Sigmoid colon (tissue), 4 donors: ENCODE measurements around the gene CDPF1.

Source experiments
- CTCF ChIP-seq, 4 experiments: fragments of 450-650 bp in 3 of 4; fragments of 200-600 bp in 1 of 4; IDR thresholded peaks; one replicate each; pipeline ENCODE4 v1.5.1; 2016 to 2019; ENCODE audit warnings: antibody characterized with exemption in 4 of 4, mild to moderate bottlenecking in 3 of 4, moderate library complexity in 2 of 4
- EP300 ChIP-seq, 4 donors: sonication (generic); formaldehyde crosslinking; IDR thresholded peaks; one replicate each; pipeline ENCODE4 v1.6.1; 2017; ENCODE audit warnings: antibody characterized with exemption in 4 of 4
- POLR2A ChIP-seq, 2 donors: fragments of 450-650 bp; IDR thresholded peaks; one replicate each; pipeline ENCODE4 v1.6.1; 2016; ENCODE audit warnings: antibody characterized with exemption in 2 of 2, mild to moderate bottlenecking in 2 of 2, moderate library complexity in 2 of 2
- POLR2AphosphoS5 ChIP-seq, 4 donors: sonication (generic); formaldehyde crosslinking; IDR thresholded peaks; one replicate each; pipeline ENCODE4 v1.6.1; 2017; ENCODE audit warnings: antibody characterized with exemption in 4 of 4

- no peak for TF ChIP-seq CTCF (IDR thresholded peaks at IDR 0.05)
- no peak for TF ChIP-seq POLR2A (IDR thresholded peaks at IDR 0.05)
- TF ChIP-seq POLR2AphosphoS5 (IDR thresholded peaks at IDR 0.05) = no peak
- no peak for TF ChIP-seq EP300 (IDR thresholded peaks at IDR 0.05)
These were observed 46.5 kb downstream of the CDPF1 start for GRCh38 chr22:46203601-46203980.
